Measurements from ENCODE around the gene RARB.

The RARB gene

GRCh38 chr3:25427942-25428788 is at the start of gene RARB:
Gene RARB (plus strand): TSS chr3:25428263. CDS start chr3:25428732, 469 bp downstream.
- peak within 1 kb of the TSS; percentile 78 for H3K4me3 ChIP-seq
- H3K9ac ChIP-seq (ENCODE audit: insufficient read length) = peak within 1 kb of the TSS; percentile 37
- H3K27ac ChIP-seq = no peak within 1 kb of the TSS
- H3K36me3 ChIP-seq (ENCODE audit: insufficient read depth, low read length) = no peaks in the 10 kb centered on the region
- peak; percentile 10 for DNase-seq (ENCODE audit: low read depth, low spot score)
- TF ChIP-seq EZH2 (IDR thresholded peaks at IDR 0.05) (no peak), POLR2AphosphoS5 (IDR thresholded peaks at IDR 0.05; ENCODE audit: borderline replicate concordance, low read depth, low read length) (peak; percentile 69)
- H3K9me3 ChIP-seq (ENCODE audit: low read depth, low read length) = no peaks in the 10 kb centered on the region

GRCh38 chr3:25378786-25379311 is 49.2 kb upstream of the RARB start:
- TF ChIP-seq POLR2AphosphoS5 (IDR thresholded peaks at IDR 0.05; ENCODE audit: borderline replicate concordance, low read depth, low read length) = no peak
- TF ChIP-seq EZH2 (IDR thresholded peaks at IDR 0.05) = no peak
- no peak for TF ChIP-seq FOXP2 (optimal IDR thresholded peaks at IDR 0.05; ENCODE audit: control extremely low read depth, extremely low read length, insufficient read depth)
- DNase-seq (ENCODE audit: low read depth, low spot score) = no peak
- H3K36me3 ChIP-seq (ENCODE audit: insufficient read depth, low read length) = no peaks in the 10 kb centered on the region
- no peaks in the 10 kb centered on the region for H3K9me3 ChIP-seq (ENCODE audit: low read depth, low read length)
- no peak overlapping the region for H3K9ac ChIP-seq (ENCODE audit: insufficient read length)
- no peak overlapping the region for H3K27ac ChIP-seq
- H3K4me3 ChIP-seq = no peak overlapping the region

GRCh38 chr3:25380222-25380739 is 47.8 kb upstream of the RARB start:
- no peak overlapping the region for H3K4me3 ChIP-seq
- H3K27ac ChIP-seq = no peak overlapping the region
- no peak overlapping the region for H3K9ac ChIP-seq (ENCODE audit: insufficient read length)
- TF ChIP-seq EZH2 (IDR thresholded peaks at IDR 0.05) (no peak), FOXP2 (optimal IDR thresholded peaks at IDR 0.05; ENCODE audit: control extremely low read depth, extremely low read length, insufficient read depth) (no peak), POLR2AphosphoS5 (IDR thresholded peaks at IDR 0.05; ENCODE audit: borderline replicate concordance, low read depth, low read length) (no peak)
- DNase-seq (ENCODE audit: low read depth, low spot score) = no peak
- no peaks in the 10 kb centered on the region for H3K9me3 ChIP-seq (ENCODE audit: low read depth, low read length)
- no peaks in the 10 kb centered on the region for H3K36me3 ChIP-seq (ENCODE audit: insufficient read depth, low read length)

DNA sequence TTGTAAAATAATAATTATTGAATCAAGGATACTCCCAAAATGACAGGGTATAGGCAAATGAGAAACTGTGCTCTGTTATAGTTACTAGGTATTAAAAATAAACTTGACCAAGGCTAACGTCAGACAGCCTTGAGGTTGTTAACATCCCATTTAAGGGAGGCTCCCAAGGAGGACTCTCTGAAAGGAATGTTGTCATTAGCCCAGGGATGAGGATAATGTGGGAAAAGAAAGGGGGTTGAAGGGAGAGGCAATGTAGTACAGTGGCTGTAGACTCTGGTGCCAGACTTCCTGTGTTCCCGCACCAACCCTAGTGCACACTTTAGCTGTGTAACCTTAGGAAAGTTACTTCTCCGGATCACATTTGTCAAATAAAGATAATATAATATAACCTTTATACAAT is 47.0 kb upstream of the RARB start:
- no peaks in the 10 kb centered on the region for H3K36me3 ChIP-seq (ENCODE audit: insufficient read depth, low read length)
- no peak for DNase-seq (ENCODE audit: low read depth, low spot score)
- no peaks in the 10 kb centered on the region for H3K9me3 ChIP-seq (ENCODE audit: low read depth, low read length)
- TF ChIP-seq POLR2AphosphoS5 (IDR thresholded peaks at IDR 0.05; ENCODE audit: borderline replicate concordance, low read depth, low read length) = no peak
- TF ChIP-seq EZH2 (IDR thresholded peaks at IDR 0.05) = no peak
- H3K4me3 ChIP-seq = no peak overlapping the region
- no peak overlapping the region for H3K27ac ChIP-seq
- no peak overlapping the region for H3K9ac ChIP-seq (ENCODE audit: insufficient read length)

DNA sequence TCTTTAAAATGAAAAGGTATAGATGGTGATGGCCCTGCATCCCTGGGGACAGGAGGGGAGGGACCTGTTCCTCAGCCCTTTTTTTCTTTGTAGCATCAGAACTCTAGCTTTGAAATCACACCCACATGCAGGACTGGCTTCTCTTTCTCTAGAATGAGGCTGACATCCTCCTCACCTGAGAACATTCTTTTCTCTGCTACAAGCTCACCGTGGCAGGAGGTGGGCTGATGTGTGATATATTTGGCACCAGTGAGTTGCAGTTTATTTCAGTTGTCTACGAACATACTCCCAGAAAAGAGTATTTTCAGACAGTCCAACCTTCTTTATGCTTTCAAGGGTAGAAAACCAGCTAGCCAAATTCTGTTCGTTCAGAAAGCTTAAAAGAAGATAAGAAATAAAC is 43.6 kb upstream of the RARB start:
- no peak overlapping the region for H3K4me3 ChIP-seq

GRCh38 chr3:25385807-25386460 is 42.1 kb upstream of the RARB start:
- Histone ChIP-seq H3K9me3 (ENCODE audit: low read depth, low read length) (no peaks in the 10 kb centered on the region), H3K9ac (ENCODE audit: insufficient read length) (no peak overlapping the region), H3K4me3 (no peak overlapping the region), H3K36me3 (ENCODE audit: insufficient read depth, low read length) (no peaks in the 10 kb centered on the region), H3K27ac (no peak overlapping the region)
- TF ChIP-seq POLR2AphosphoS5 (IDR thresholded peaks at IDR 0.05; ENCODE audit: borderline replicate concordance, low read depth, low read length) (no peak), FOXP2 (optimal IDR thresholded peaks at IDR 0.05; ENCODE audit: control extremely low read depth, extremely low read length, insufficient read depth) (no peak), EZH2 (IDR thresholded peaks at IDR 0.05) (no peak)
- DNase-seq (ENCODE audit: low read depth, low spot score) = no peak

More for the DNA sequence above, 43.6 kb upstream of the RARB start:
- TF ChIP-seq POLR2AphosphoS5 (IDR thresholded peaks at IDR 0.05; ENCODE audit: borderline replicate concordance, low read depth, low read length) = no peak
- no peak for TF ChIP-seq EZH2 (IDR thresholded peaks at IDR 0.05)
- TF ChIP-seq FOXP2 (optimal IDR thresholded peaks at IDR 0.05; ENCODE audit: control extremely low read depth, extremely low read length, insufficient read depth) = no peak
- H3K36me3 ChIP-seq (ENCODE audit: insufficient read depth, low read length) = no peaks in the 10 kb centered on the region
- no peaks in the 10 kb centered on the region for H3K9me3 ChIP-seq (ENCODE audit: low read depth, low read length)
- no peak overlapping the region for H3K27ac ChIP-seq
- no peak overlapping the region for H3K9ac ChIP-seq (ENCODE audit: insufficient read length)
- DNase-seq (ENCODE audit: low read depth, low spot score) = no peak

DNA sequence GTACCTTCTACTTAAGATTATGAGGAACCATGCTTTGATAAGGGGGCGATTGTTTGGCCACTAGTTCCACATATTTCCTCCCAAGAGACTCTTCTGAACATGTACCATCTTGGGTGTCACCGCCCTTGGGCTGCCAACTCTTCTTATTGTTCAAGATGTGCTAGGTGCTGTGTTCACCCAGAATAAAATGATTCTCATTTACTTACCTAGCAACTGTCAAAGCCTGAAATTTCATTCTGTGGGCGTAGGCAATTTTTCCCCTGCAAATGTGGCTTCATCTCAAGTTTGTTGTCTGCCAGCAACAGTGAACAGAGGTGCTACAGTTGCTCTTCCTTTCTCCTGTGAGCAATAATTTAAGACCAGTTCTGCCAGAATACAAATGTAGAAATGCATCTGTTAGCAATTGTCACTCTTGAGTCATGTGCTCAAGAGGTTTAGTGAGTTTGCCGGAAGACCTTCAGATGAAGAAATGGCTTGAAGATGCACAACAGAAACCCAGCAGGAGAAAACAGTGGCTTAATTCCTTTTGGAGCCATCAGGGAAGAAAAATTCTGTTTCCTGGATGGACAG is 41.3 kb upstream of the RARB start:
- Histone ChIP-seq H3K9me3 (ENCODE audit: low read depth, low read length) (no peaks in the 10 kb centered on the region), H3K27ac (no peak overlapping the region), H3K9ac (ENCODE audit: insufficient read length) (no peak overlapping the region), H3K4me3 (no peak overlapping the region), H3K36me3 (ENCODE audit: insufficient read depth, low read length) (no peaks in the 10 kb centered on the region)
- no peak for TF ChIP-seq FOXP2 (optimal IDR thresholded peaks at IDR 0.05; ENCODE audit: control extremely low read depth, extremely low read length, insufficient read depth)
- TF ChIP-seq POLR2AphosphoS5 (IDR thresholded peaks at IDR 0.05; ENCODE audit: borderline replicate concordance, low read depth, low read length) = no peak
- no peak for DNase-seq (ENCODE audit: low read depth, low spot score)

DNA sequence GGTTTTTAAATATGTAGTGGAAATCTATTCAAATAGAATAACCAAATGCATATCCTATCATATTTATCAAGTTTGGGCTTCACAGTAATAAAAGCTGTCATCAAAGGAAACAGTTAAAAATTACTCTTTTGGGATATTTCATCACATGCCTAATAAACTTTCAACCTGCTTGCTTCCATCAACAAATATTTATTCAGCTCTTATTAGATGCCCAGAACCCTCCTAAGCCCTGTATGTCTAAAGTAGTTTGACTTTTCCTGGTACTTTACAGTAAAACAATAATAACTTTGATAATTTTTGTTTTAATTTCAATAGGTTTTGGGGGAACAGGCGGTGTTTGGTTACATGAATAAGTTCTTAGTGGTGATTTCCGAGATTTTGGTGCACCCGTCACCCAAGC is 37.5 kb upstream of the RARB start:
- Histone ChIP-seq H3K9me3 (ENCODE audit: low read depth, low read length) (no peaks in the 10 kb centered on the region), H3K36me3 (ENCODE audit: insufficient read depth, low read length) (no peaks in the 10 kb centered on the region), H3K9ac (ENCODE audit: insufficient read length) (no peak overlapping the region), H3K27ac (no peak overlapping the region), H3K4me3 (no peak overlapping the region)
- TF ChIP-seq POLR2AphosphoS5 (IDR thresholded peaks at IDR 0.05; ENCODE audit: borderline replicate concordance, low read depth, low read length) (no peak), FOXP2 (optimal IDR thresholded peaks at IDR 0.05; ENCODE audit: control extremely low read depth, extremely low read length, insufficient read depth) (no peak), EZH2 (IDR thresholded peaks at IDR 0.05) (no peak)
- DNase-seq (ENCODE audit: low read depth, low spot score) = no peak
